MCF 10A (cell line): ENCODE measurements around the gene MSLN. TPM values are rescaled to one million over a fixed set of nuclear protein-coding genes. Genes with fewer than 3 reads are reported as not detected.

ENCODE experiments used
- BruUV-seq: library from RNA; stranded (reverse); fragments of 400-500 nt; replicated peaks from 2 replicates; lab custom pipeline; 2021; lab: Mats Ljungman, UMichigan
- CTCF ChIA-PET: fragments of 300-600 bp; sonication (Branson Sonifier 250); formaldehyde crosslinking; extraction: SDS; loops from one replicate; lab custom pipeline; 2021; ENCODE audit warnings: antibody characterized with exemption, inconsistent platforms; lab: Yijun Ruan, JAX
- POLR2A ChIA-PET: fragments of 300-600, 350-650 bp; sonication (Branson Sonifier 250); formaldehyde crosslinking; extraction: SDS; loops from one replicate; lab custom pipeline; 2020; ENCODE audit warnings: antibody characterized with exemption, inconsistent platforms; lab: Yijun Ruan, JAX
- DNase-seq: peaks from one replicate; pipeline ENCODE4 v3.0.0-alpha.2; 2018; ENCODE audit not compliant: unreplicated experiment
- H3K27ac Mint-ChIP-seq: one replicate; pipeline ENCODE4 v1.8.0; 2022; ENCODE audit warnings: mild to moderate bottlenecking, low read depth, mixed read lengths; ENCODE audit not compliant: unreplicated experiment
- H3K27me3 Mint-ChIP-seq: one replicate; pipeline ENCODE4 v1.8.0; 2022; ENCODE audit warnings: mixed read lengths; ENCODE audit not compliant: insufficient read depth, unreplicated experiment
- H3K36me3 Mint-ChIP-seq: one replicate; pipeline ENCODE4 v1.8.0; 2022; ENCODE audit warnings: mild to moderate bottlenecking, moderate library complexity, mixed read lengths; ENCODE audit not compliant: insufficient read depth, unreplicated experiment
- H3K4me1 Mint-ChIP-seq: one replicate; pipeline ENCODE4 v1.8.0; 2022; ENCODE audit warnings: mixed read lengths; ENCODE audit not compliant: insufficient read depth, unreplicated experiment
- H3K4me3 Mint-ChIP-seq: one replicate; pipeline ENCODE4 v1.8.0; 2022; ENCODE audit warnings: mild to moderate bottlenecking, moderate library complexity, mixed read lengths; ENCODE audit not compliant: unreplicated experiment
- H3K9me3 Mint-ChIP-seq: one replicate; pipeline ENCODE4 v1.8.0; 2022; ENCODE audit warnings: mixed read lengths; ENCODE audit not compliant: unreplicated experiment
- CTCF ChIP-seq: fragments of 200-600 bp; IDR thresholded peaks from one replicate; pipeline ENCODE4 v1.8.0; 2022; ENCODE audit warnings: antibody characterized with exemption, mild to moderate bottlenecking; ENCODE audit not compliant: unreplicated experiment
- intact Hi-C: fragments of 100-400 bp; cut with micrococcal nuclease; formaldehyde crosslinking; loops from 2 replicates; pipeline ENCODE4 v1.14.1; 2022
- total RNA-seq: library from RNA; stranded (reverse); gene quantifications from 2 replicates; pipeline ENCODE4 v1.2.3, GENCODE V29; 2022

Gene MSLN
- total RNA-seq, 1 experiment from 2014 or later, result 25.2 TPM

DNA sequence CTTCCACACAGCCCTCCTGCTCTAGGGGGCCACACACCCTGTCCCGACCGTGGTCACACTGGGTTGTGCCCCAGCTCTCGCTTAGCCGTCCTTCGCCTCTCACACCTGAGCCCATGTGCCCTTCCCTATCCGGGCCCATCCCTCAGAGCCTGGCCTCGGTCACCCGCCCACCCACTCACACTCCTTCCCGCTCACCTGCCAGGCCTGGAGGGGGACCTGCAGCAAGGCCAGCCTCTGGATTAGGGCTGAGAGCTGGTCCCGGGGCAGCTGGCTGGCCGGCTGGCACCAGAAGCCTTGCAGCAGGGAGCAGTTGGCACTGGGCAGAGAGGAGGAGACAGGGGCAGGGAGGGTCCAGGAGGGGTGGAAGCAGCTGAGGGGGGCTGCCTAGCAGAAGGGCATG lies 17.9 kb downstream of the MSLN start:
- H3K36me3 Mint-ChIP-seq, result peaks cover 8% of the 10 kb centered on the region
- H3K9me3 Mint-ChIP-seq, result no peaks in the 10 kb centered on the region
- intact Hi-C loops, result no loop called here
- no peaks in the 10 kb centered on the region for H3K27me3 Mint-ChIP-seq
- no peak overlapping the region for H3K4me3 Mint-ChIP-seq
- no peak overlapping the region for H3K27ac Mint-ChIP-seq
- peaks cover 7% of the 10 kb centered on the region for H3K4me1 Mint-ChIP-seq
- ChIA-PET POLR2A (interaction anchor here (0.8 to 1.0 kb wide), 2 partner anchors 29 to 64 kb away, joined by 3 to 4 read pairs; no protein-coding TSS in a partner anchor), CTCF (interaction anchor here (0.6 to 0.7 kb wide), 2 partner anchors 9 to 17 kb away, joined by 3 to 5 read pairs; no protein-coding TSS in a partner anchor)
- no TSS peak for BruUV-seq
- no peak for TF ChIP-seq CTCF
- DNase-seq, result no peak

GRCh38 chr16:778909-779527 lies 18.5 kb downstream of the MSLN start:
- peaks cover 9% of the 10 kb centered on the region for H3K4me1 Mint-ChIP-seq
- no TSS peak for BruUV-seq
- intact Hi-C loops, result no loop called here
- no peak for TF ChIP-seq CTCF
- H3K36me3 Mint-ChIP-seq, result peaks cover 12% of the 10 kb centered on the region
- no peaks in the 10 kb centered on the region for H3K9me3 Mint-ChIP-seq
- H3K27me3 Mint-ChIP-seq, result no peaks in the 10 kb centered on the region
- DNase-seq, result no peak
- no peak overlapping the region for H3K4me3 Mint-ChIP-seq
- ChIA-PET CTCF (interaction anchor here (0.6 to 0.7 kb wide), 3 partner anchors 9 to 35 kb away, joined by 3 to 5 read pairs (median 3); no protein-coding TSS in a partner anchor), POLR2A (interaction anchor here (1.0 kb wide), 1 partner anchor 65 kb away, joined by 3 read pairs; no protein-coding TSS in a partner anchor)
- H3K27ac Mint-ChIP-seq, result no peak overlapping the region

DNA sequence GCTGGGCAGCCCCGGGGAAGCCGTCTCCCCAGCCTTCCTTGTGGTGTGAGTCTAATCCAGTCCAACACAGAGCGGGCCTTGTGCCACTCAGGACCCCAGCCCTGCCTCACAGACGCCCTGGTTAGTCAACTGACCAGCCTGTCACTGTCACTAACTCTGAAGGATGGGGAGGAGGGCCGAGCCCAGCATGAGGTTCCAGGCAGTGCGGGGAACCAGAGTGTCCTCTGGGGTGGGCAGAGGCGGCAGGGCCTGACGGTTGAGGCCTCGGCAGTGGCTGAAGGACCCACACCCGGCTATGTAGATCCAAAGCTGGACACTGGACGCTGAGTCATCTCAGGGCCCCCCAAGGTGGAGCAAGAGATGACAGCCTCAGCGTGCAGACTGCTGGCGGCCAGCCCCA lies 19.0 kb downstream of the MSLN start:
- CTCF ChIA-PET, result interaction anchor here (0.6 kb wide), 1 partner anchor 36 kb away, joined by 3 read pairs; no protein-coding TSS in a partner anchor
- H3K27ac Mint-ChIP-seq, result no peak overlapping the region
- BruUV-seq, result no TSS peak
- no peaks in the 10 kb centered on the region for H3K27me3 Mint-ChIP-seq
- intact Hi-C loops, result no loop called here
- H3K4me1 Mint-ChIP-seq, result peaks cover 9% of the 10 kb centered on the region
- no peak for DNase-seq
- no peak overlapping the region for H3K4me3 Mint-ChIP-seq
- POLR2A ChIA-PET, result interaction anchor here (0.5 kb wide), 1 partner anchor 11 kb away, joined by 3 read pairs; no protein-coding TSS in a partner anchor
- TF ChIP-seq CTCF, result no peak
- H3K9me3 Mint-ChIP-seq, result no peaks in the 10 kb centered on the region
- H3K36me3 Mint-ChIP-seq, result peaks cover 12% of the 10 kb centered on the region

GRCh38 chr16:780296-780695 lies 19.8 kb downstream of the MSLN start:
- peaks cover 12% of the 10 kb centered on the region for H3K36me3 Mint-ChIP-seq
- intact Hi-C loops, result no loop called here
- H3K27me3 Mint-ChIP-seq, result no peaks in the 10 kb centered on the region

More at GRCh38 chr16:780296-780695, 19.8 kb downstream of the MSLN start:
- TF ChIP-seq CTCF, result no peak
- H3K4me1 Mint-ChIP-seq, result peaks cover 9% of the 10 kb centered on the region
- CTCF ChIA-PET, result interaction anchor here (0.5 to 0.9 kb wide), 4 partner anchors 24 to 323 kb away, joined by 3 to 5 read pairs (median 3); no protein-coding TSS in a partner anchor
- no peak overlapping the region for H3K27ac Mint-ChIP-seq
- BruUV-seq, result no TSS peak
- no peak overlapping the region for H3K4me3 Mint-ChIP-seq
- H3K9me3 Mint-ChIP-seq, result no peaks in the 10 kb centered on the region
- DNase-seq, result no peak
- POLR2A ChIA-PET, result interaction anchor here (0.5 to 1.2 kb wide), 3 partner anchors 10 to 65 kb away, joined by 3 to 4 read pairs (median 3); partner anchors contain the start of gene METRN
